OCI-LY1 (cell line): ENCODE results near the gene TLK2.
"Not testable (repeated sequence)": the region's sequence is repeated elsewhere in the genome, so short reads cannot be mapped to it uniquely, and the experiment has no call there.

Experiments used
- H2AFZ ChIP-seq: fragments of 200-600 bp; sonication (generic), shearing (Covaris generic); 2 replicates; pipeline ENCODE4 v1.6.0; 2014; ENCODE audit warnings: antibody characterized with exemption, mild to moderate bottlenecking, low read length
- H3F3A ChIP-seq: fragments of 200-600 bp; sonication (generic), shearing (Covaris generic); 2 replicates; pipeline ENCODE4 v1.6.0; 2014; ENCODE audit warnings: mild to moderate bottlenecking, antibody characterized with exemption, low read length, moderate library complexity; ENCODE audit not compliant: insufficient read depth
- H3K27ac ChIP-seq: fragments of 200-600 bp; sonication (generic); 2 replicates; pipeline ENCODE4 v1.5.1; 2014; ENCODE audit warnings: low read length, mixed run types, mild to moderate bottlenecking, low read depth; ENCODE audit not compliant: poor library complexity, severe bottlenecking
- H3K27me3 ChIP-seq: fragments of 200-600 bp; sonication (generic); 2 replicates; pipeline ENCODE4 v1.6.0; 2014; ENCODE audit warnings: antibody characterized with exemption, mild to moderate bottlenecking, low read length, moderate library complexity; ENCODE audit not compliant: insufficient read depth
- H3K36me3 ChIP-seq: fragments of 200-600 bp; sonication (generic); 2 replicates; pipeline ENCODE4 v1.6.1; 2014; ENCODE audit warnings: mild to moderate bottlenecking, antibody characterized with exemption, low read length, moderate library complexity, mixed read lengths; ENCODE audit not compliant: insufficient read depth
- H3K4me1 ChIP-seq: fragments of 200-600 bp; sonication (generic); 2 replicates; pipeline ENCODE4 v1.5.1; 2014; ENCODE audit warnings: mild to moderate bottlenecking, low read length, moderate library complexity; ENCODE audit not compliant: insufficient read depth, severe bottlenecking
- H3K4me2 ChIP-seq: fragments of 200-600 bp; sonication (generic), shearing (Covaris generic); 2 replicates; pipeline ENCODE4 v1.6.1; 2014; ENCODE audit warnings: low read length
- H3K4me3 ChIP-seq: fragments of 200-600 bp; sonication (generic); 2 replicates; pipeline ENCODE4 v1.5.1; 2014; ENCODE audit warnings: low read length, low read depth, mild to moderate bottlenecking, mixed read lengths; ENCODE audit not compliant: poor library complexity, severe bottlenecking
- H3K79me2 ChIP-seq: fragments of 200-600 bp; shearing (Covaris generic); 2 replicates; pipeline ENCODE4 v1.6.1; 2016; ENCODE audit warnings: mixed run types, low read length, mixed read lengths; ENCODE audit not compliant: insufficient read depth
- H3K9ac ChIP-seq: fragments of 200-600 bp; sonication (generic), shearing (Covaris generic); 2 replicates; pipeline ENCODE4 v1.6.1; 2014; ENCODE audit warnings: mild to moderate bottlenecking, low read length, mixed read lengths
- H3K9me2 ChIP-seq: fragments of 200-600 bp; sonication (generic), shearing (Covaris generic); 2 replicates; pipeline ENCODE4 v1.6.1; 2014; ENCODE audit warnings: low read depth, mild to moderate bottlenecking, low read length, mixed read lengths
- H3K9me3 ChIP-seq: fragments of 200-600 bp; shearing (Covaris generic); 2 replicates; pipeline ENCODE4 v1.6.1; 2014; ENCODE audit warnings: low read length, mixed read lengths
- H4K20me1 ChIP-seq: fragments of 200-600 bp; sonication (generic), shearing (Covaris generic); 2 replicates; pipeline ENCODE4 v1.6.0; 2016; ENCODE audit warnings: mild to moderate bottlenecking, low read length; ENCODE audit not compliant: insufficient read depth

The TLK2 gene

GRCh38 chr17:62500463-62500862, 21.8 kb downstream of the TLK2 start:
- not testable (repeated sequence) for H3K9ac ChIP-seq, H4K20me1 ChIP-seq, H3K27me3 ChIP-seq, H3K4me3 ChIP-seq, H2AFZ ChIP-seq, H3F3A ChIP-seq, H3K36me3 ChIP-seq, H3K9me2 ChIP-seq, H3K4me2 ChIP-seq, H3K27ac ChIP-seq, H3K4me1 ChIP-seq, H3K9me3 ChIP-seq
- H3K79me2 ChIP-seq = peaks cover 55% of the 10 kb centered on the region

- H3K9me3 ChIP-seq, H3K4me2 ChIP-seq, H2AFZ ChIP-seq, H3K4me3 ChIP-seq, H4K20me1 ChIP-seq, H3K9ac ChIP-seq, H3K27me3 ChIP-seq, H3K27ac ChIP-seq, H3K9me2 ChIP-seq, H3F3A ChIP-seq, H3K36me3 ChIP-seq: not testable (repeated sequence)
- H3K4me1 ChIP-seq = peaks cover 15% of the 10 kb centered on the region
- H3K79me2 ChIP-seq = peaks cover 56% of the 10 kb centered on the region
These were observed 26.2 kb downstream of the TLK2 start for GRCh38 chr17:62504857-62505256.

- H3K27me3 ChIP-seq, H4K20me1 ChIP-seq, H3K9me3 ChIP-seq, H3K36me3 ChIP-seq, H3K9me2 ChIP-seq, H3K4me2 ChIP-seq, H3F3A ChIP-seq, H2AFZ ChIP-seq, H3K9ac ChIP-seq, H3K4me3 ChIP-seq, H3K27ac ChIP-seq: not testable (repeated sequence)
- H3K79me2 ChIP-seq = peaks cover 65% of the 10 kb centered on the region
- peaks cover 15% of the 10 kb centered on the region for H3K4me1 ChIP-seq
These were observed 28.7 kb downstream of the TLK2 start for GRCh38 chr17:62507191-62507836.

- peaks cover 69% of the 10 kb centered on the region for H3K79me2 ChIP-seq
These were observed 31.7 kb downstream of the TLK2 start for GRCh38 chr17:62510247-62510819.

GRCh38 chr17:62511014-62511413, 32.4 kb downstream of the TLK2 start:
- H3K4me1 ChIP-seq = peaks cover 15% of the 10 kb centered on the region
- not testable (repeated sequence) for H3K4me2 ChIP-seq, H3K27ac ChIP-seq, H3K9me3 ChIP-seq, H3K36me3 ChIP-seq, H3F3A ChIP-seq, H3K27me3 ChIP-seq, H4K20me1 ChIP-seq, H2AFZ ChIP-seq, H3K4me3 ChIP-seq, H3K9ac ChIP-seq, H3K9me2 ChIP-seq
- H3K79me2 ChIP-seq = peaks cover 69% of the 10 kb centered on the region

More at GRCh38 chr17:62510247-62510819, 31.7 kb downstream of the TLK2 start:
- not testable (repeated sequence) for H3K27me3 ChIP-seq, H3K9ac ChIP-seq, H3K36me3 ChIP-seq, H4K20me1 ChIP-seq, H3F3A ChIP-seq, H3K4me3 ChIP-seq, H3K4me2 ChIP-seq, H3K27ac ChIP-seq, H3K9me2 ChIP-seq, H3K9me3 ChIP-seq, H2AFZ ChIP-seq
- peaks cover 15% of the 10 kb centered on the region for H3K4me1 ChIP-seq

- peaks cover 52% of the 10 kb centered on the region for H3K79me2 ChIP-seq
- H3K36me3 ChIP-seq = peaks cover 17% of the 10 kb centered on the region
- H3K4me2 ChIP-seq, H4K20me1 ChIP-seq, H3K4me3 ChIP-seq, H3F3A ChIP-seq, H3K9me3 ChIP-seq, H3K9ac ChIP-seq, H3K9me2 ChIP-seq, H3K27ac ChIP-seq, H3K27me3 ChIP-seq, H2AFZ ChIP-seq, H3K4me1 ChIP-seq: not testable (repeated sequence)
These were observed 37.8 kb downstream of the TLK2 start for GRCh38 chr17:62516376-62516775.

GRCh38 chr17:62521295-62521694, 42.7 kb downstream of the TLK2 start:
- H4K20me1 ChIP-seq = not testable (repeated sequence)

More at GRCh38 chr17:62521295-62521694, 42.7 kb downstream of the TLK2 start:
- H3K27ac ChIP-seq, H3K9ac ChIP-seq, H3K9me3 ChIP-seq, H3K27me3 ChIP-seq, H3K9me2 ChIP-seq, H3K4me1 ChIP-seq, H3K4me2 ChIP-seq, H3F3A ChIP-seq, H3K4me3 ChIP-seq, H2AFZ ChIP-seq: not testable (repeated sequence)
- Histone ChIP-seq H3K79me2 (peaks cover 17% of the 10 kb centered on the region; the same call in 1 of the 2 replicates), H3K36me3 (peaks cover 25% of the 10 kb centered on the region)
